CD4-positive, alpha-beta T cell (primary cell): ENCODE data around the gene ARPC4. TPM values are rescaled to one million over a fixed set of nuclear protein-coding genes. Genes with fewer than 3 reads are reported as not detected.

Experiments
- ATAC-seq: fragments of 200-7000 bp; cut with Tn5 transposase; one replicate; pipeline ENCODE4 v1.10.0; 2022; ENCODE audit warnings: mild to moderate bottlenecking; ENCODE audit not compliant: poor library complexity
- CTCF ChIA-PET: fragments of 350-600 bp; sonication (Branson Sonifier 250); formaldehyde crosslinking; loops from one replicate; lab custom pipeline; 2021; ENCODE audit warnings: antibody characterized with exemption, inconsistent platforms; lab: Charles Lee
- POLR2A ChIA-PET: fragments of 350-600 bp; sonication (Branson Sonifier 250); formaldehyde crosslinking; loops from one replicate; lab custom pipeline; 2021; ENCODE audit warnings: antibody characterized with exemption, inconsistent platforms; lab: Charles Lee
- DNase-seq, 14 experiments: peaks; one replicate each; pipeline ENCODE4 v3.0.0-alpha.2; 2013 to 2020; ENCODE audit warnings: mixed read lengths in 2 of 14
- H3K27ac ChIP-seq, 2 donors: one replicate each; pipeline versions ENCODE4 v1.5.1 to v1.7.0; 2013; ENCODE audit warnings: low read length in 2 of 2, low read depth in 1 of 2, mild to moderate bottlenecking in 1 of 2
- H3K27me3 ChIP-seq, 2 experiments: 1 replicate in 1 of 2; 2 replicates in 1 of 2; pipeline versions ENCODE4 v1.6.1 to v1.7.0; 2013; ENCODE audit warnings: low read length in 2 of 2, control low read depth in 1 of 2, mild to moderate bottlenecking in 1 of 2, moderate library complexity in 1 of 2; ENCODE audit not compliant: insufficient read depth in 2 of 2, control insufficient read depth in 1 of 2
- H3K36me3 ChIP-seq: one replicate; pipeline ENCODE4 v1.6.1; 2013; ENCODE audit warnings: low read length, control low read depth; ENCODE audit not compliant: insufficient read depth
- H3K4me1 ChIP-seq: one replicate; pipeline ENCODE4 v1.6.1; 2013; ENCODE audit warnings: low read length, control low read depth; ENCODE audit not compliant: insufficient read depth
- H3K4me3 ChIP-seq: one replicate; pipeline ENCODE4 v1.5.1; 2013; ENCODE audit warnings: mild to moderate bottlenecking, low read length, moderate library complexity
- H3K9me3 ChIP-seq, 2 experiments: 1 replicate in 1 of 2; 2 replicates in 1 of 2; pipeline versions ENCODE4 v1.6.1 to v1.7.0; 2013; ENCODE audit warnings: low read length in 2 of 2, mild to moderate bottlenecking in 2 of 2, control low read depth in 1 of 2, moderate library complexity in 1 of 2; ENCODE audit not compliant: control insufficient read depth in 1 of 2, insufficient read depth in 1 of 2
- H3K27ac Mint-ChIP-seq: one replicate; pipeline ENCODE4 v1.8.0; 2020; ENCODE audit warnings: mixed read lengths
- H3K27me3 Mint-ChIP-seq: one replicate; pipeline ENCODE4 v1.8.0; 2021; ENCODE audit warnings: mixed read lengths
- H3K36me3 Mint-ChIP-seq: one replicate; pipeline ENCODE4 v1.8.0; 2021; ENCODE audit warnings: low read depth, mixed read lengths
- H3K4me1 Mint-ChIP-seq: one replicate; pipeline ENCODE4 v1.8.0; 2021; ENCODE audit warnings: low read depth, mixed read lengths
- H3K4me3 Mint-ChIP-seq: one replicate; pipeline ENCODE4 v1.8.0; 2020; ENCODE audit warnings: mild to moderate bottlenecking, mixed read lengths
- H3K9me3 Mint-ChIP-seq: one replicate; pipeline ENCODE4 v1.8.0; 2020; ENCODE audit warnings: mixed read lengths
- intact Hi-C, 2 experiments: fragments of 100-400 bp; cut with DNase I in 1 of 2; cut with micrococcal nuclease in 1 of 2; formaldehyde crosslinking; loops; one replicate each; pipeline versions ENCODE4 v1.15.1 to v1.9.0; 2023 to 2025; cut with DNase I, micrococcal nuclease
- total RNA-seq, 174 experiments: library from RNA in 2 of 174; stranded (reverse) in 2 of 174; gene quantifications; one replicate each; pipeline ENCODE4 v1.2.3 and lab custom pipeline; 2021 to 2026
- TF ChIP-seq, protein P1 (sequence below): fragments of 200-600 bp; IDR thresholded peaks from one replicate; pipeline ENCODE4 v1.8.0; 2022; ENCODE audit warnings: antibody characterized with exemption, mild to moderate bottlenecking

Gene ARPC4
- total RNA-seq, 2 experiments from 2014 or later: 88.7 to 91.3 TPM

DNA sequence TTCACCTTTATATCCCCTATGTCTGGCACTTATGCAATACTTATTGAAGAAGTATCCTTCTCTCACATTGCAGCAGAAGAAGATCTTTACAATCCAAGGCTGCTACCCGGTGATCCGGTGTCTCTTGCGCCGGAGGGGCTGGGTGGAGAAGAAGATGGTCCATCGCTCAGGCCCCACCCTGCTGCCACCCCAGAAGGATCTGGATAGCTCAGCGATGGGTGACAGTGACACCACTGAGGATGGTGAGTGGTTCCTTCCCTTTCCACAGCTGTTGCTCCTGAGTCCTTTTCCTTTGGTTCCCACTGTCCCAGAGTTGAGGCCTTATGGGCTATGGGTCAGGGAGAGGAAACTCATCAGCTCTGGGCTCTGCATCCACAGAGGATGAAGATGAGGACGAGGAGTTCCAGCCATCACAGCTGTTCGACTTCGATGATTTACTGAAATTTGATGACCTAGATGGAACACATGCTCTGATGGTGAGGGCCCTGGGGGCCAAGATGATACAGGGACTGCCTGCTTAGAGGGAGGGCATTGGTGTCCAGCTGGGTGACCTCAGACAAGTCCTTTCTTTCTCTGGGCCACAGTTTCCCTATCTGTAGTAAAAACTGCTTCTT is 20.1 kb downstream of the ARPC4 start:
- Mint-ChIP-seq H3K27me3 (no peaks in the 10 kb centered on the region), H3K4me1 (peaks cover 30% of the 10 kb centered on the region), H3K36me3 (peaks cover 15% of the 10 kb centered on the region), H3K4me3 (peak overlapping the region; percentile 11), H3K27ac (no peak overlapping the region), H3K9me3 (no peaks in the 10 kb centered on the region)
- H3K27ac ChIP-seq: no peak overlapping the region
- intact Hi-C loops: no loop called here
- H3K4me3 ChIP-seq: no peak overlapping the region
- DNase-seq: no peak
- H3K36me3 ChIP-seq: peaks cover 9% of the 10 kb centered on the region
- peaks cover 28% of the 10 kb centered on the region for H3K4me1 ChIP-seq
- TF ChIP-seq, protein P1, sequence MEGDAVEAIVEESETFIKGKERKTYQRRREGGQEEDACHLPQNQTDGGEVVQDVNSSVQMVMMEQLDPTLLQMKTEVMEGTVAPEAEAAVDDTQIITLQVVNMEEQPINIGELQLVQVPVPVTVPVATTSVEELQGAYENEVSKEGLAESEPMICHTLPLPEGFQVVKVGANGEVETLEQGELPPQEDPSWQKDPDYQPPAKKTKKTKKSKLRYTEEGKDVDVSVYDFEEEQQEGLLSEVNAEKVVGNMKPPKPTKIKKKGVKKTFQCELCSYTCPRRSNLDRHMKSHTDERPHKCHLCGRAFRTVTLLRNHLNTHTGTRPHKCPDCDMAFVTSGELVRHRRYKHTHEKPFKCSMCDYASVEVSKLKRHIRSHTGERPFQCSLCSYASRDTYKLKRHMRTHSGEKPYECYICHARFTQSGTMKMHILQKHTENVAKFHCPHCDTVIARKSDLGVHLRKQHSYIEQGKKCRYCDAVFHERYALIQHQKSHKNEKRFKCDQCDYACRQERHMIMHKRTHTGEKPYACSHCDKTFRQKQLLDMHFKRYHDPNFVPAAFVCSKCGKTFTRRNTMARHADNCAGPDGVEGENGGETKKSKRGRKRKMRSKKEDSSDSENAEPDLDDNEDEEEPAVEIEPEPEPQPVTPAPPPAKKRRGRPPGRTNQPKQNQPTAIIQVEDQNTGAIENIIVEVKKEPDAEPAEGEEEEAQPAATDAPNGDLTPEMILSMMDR: no peak
- no peaks in the 10 kb centered on the region for H3K9me3 ChIP-seq
- CTCF ChIA-PET: no interaction called here
- no peak for ATAC-seq
- no peaks in the 10 kb centered on the region for H3K27me3 ChIP-seq
- POLR2A ChIA-PET: interaction anchor here (1.5 kb wide), 1 partner anchor 20 kb away, joined by 5 read pairs; the partner anchor contains the start of gene ARPC4

DNA sequence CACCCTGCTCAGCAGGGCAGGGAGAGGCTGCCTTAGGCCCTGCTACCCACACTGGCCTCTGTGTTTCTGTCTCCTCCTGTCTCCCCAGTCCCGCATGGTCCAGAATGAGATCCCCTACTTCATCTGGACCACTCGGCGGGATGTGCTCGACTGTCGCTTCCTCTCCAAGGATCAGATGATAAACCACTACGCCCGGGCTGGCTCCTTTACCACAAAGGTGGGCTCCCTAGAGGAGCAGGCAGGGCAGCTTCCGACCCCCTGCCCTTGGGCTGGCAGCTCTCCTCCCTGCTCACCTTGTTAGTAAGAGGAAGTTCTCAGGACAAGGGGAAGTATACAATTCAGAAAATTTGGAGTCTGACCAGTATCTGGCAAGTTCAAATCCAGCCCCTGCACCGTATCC is 23.1 kb downstream of the ARPC4 start:
- Histone ChIP-seq H3K27me3 (no peaks in the 10 kb centered on the region), H3K4me3 (no peak overlapping the region), H3K36me3 (peaks cover 9% of the 10 kb centered on the region), H3K27ac (no peak overlapping the region), H3K9me3 (no peaks in the 10 kb centered on the region), H3K4me1 (peaks cover 1% of the 10 kb centered on the region)
- intact Hi-C loops: no loop called here
- no peak for ATAC-seq
- H3K9me3 Mint-ChIP-seq: no peaks in the 10 kb centered on the region
- peaks cover 7% of the 10 kb centered on the region for H3K4me1 Mint-ChIP-seq
- H3K36me3 Mint-ChIP-seq: peaks cover 7% of the 10 kb centered on the region
- no peak for DNase-seq
- no peak overlapping the region for H3K27ac Mint-ChIP-seq
- CTCF ChIA-PET: no interaction called here
- TF ChIP-seq, protein P1: no peak
- POLR2A ChIA-PET: no interaction called here
- H3K27me3 Mint-ChIP-seq: no peaks in the 10 kb centered on the region
- H3K4me3 Mint-ChIP-seq: no peak overlapping the region

DNA sequence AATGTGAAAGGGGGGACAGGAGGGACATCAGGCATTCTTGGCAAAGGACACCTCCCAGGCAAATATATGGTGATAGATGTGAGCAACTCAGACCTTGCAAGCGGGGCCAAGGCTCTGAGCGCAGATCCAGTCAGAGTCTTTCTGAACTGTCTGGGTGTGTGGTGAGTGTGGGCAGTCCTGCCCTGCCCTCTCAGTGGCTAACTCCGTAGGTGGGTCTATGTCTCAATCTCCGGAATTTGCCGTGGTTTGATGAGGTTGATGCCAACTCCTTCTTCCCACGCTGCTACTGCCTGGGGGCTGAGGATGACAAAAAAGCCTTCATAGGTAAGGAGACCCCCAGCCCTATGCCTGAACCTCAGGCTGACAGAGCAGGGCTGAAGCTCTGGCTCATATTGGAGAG is 24.6 kb downstream of the ARPC4 start:
- no peaks in the 10 kb centered on the region for H3K9me3 Mint-ChIP-seq
- H3K36me3 Mint-ChIP-seq: no peaks in the 10 kb centered on the region
- no peak overlapping the region for H3K27ac ChIP-seq
- H3K36me3 ChIP-seq: peaks cover 9% of the 10 kb centered on the region
- CTCF ChIA-PET: no interaction called here
- H3K27me3 Mint-ChIP-seq: no peaks in the 10 kb centered on the region
- no peak for ATAC-seq
- no peaks in the 10 kb centered on the region for H3K27me3 ChIP-seq
- intact Hi-C loops: no loop called here
- no peak overlapping the region for H3K4me3 Mint-ChIP-seq
- TF ChIP-seq, protein P1: no peak
- no peak overlapping the region for H3K4me3 ChIP-seq
- H3K4me1 Mint-ChIP-seq: no peaks in the 10 kb centered on the region
- H3K9me3 ChIP-seq: no peaks in the 10 kb centered on the region
- no peak for DNase-seq
- H3K27ac Mint-ChIP-seq: no peak overlapping the region
- H3K4me1 ChIP-seq: no peaks in the 10 kb centered on the region
- POLR2A ChIA-PET: no interaction called here
